Hepatocyte (in vitro differentiated cells): Measurements from ENCODE around the gene ANKRD11.

Experiments
- EZH2 ChIP-seq: fragments of 200-600 bp; sonication (generic); IDR thresholded peaks from 2 replicates; pipeline ENCODE4 v1.6.1; 2016; ENCODE audit warnings: antibody characterized with exemption, mild to moderate bottlenecking, borderline replicate concordance
- EZH2phosphoT487 ChIP-seq: fragments of 200-600 bp; sonication (generic); IDR thresholded peaks from one replicate; pipeline ENCODE4 v1.6.1; 2018; ENCODE audit warnings: antibody characterized with exemption, mild to moderate bottlenecking, low read depth, moderate library complexity; ENCODE audit not compliant: unreplicated experiment, severe bottlenecking
- TF ChIP-seq, protein P1 (sequence below): fragments of 200-600 bp; sonication (generic); IDR thresholded peaks from 2 replicates; pipeline ENCODE4 v1.5.1; 2016; ENCODE audit warnings: antibody characterized with exemption, mild to moderate bottlenecking; ENCODE audit not compliant: poor library complexity

DNA sequence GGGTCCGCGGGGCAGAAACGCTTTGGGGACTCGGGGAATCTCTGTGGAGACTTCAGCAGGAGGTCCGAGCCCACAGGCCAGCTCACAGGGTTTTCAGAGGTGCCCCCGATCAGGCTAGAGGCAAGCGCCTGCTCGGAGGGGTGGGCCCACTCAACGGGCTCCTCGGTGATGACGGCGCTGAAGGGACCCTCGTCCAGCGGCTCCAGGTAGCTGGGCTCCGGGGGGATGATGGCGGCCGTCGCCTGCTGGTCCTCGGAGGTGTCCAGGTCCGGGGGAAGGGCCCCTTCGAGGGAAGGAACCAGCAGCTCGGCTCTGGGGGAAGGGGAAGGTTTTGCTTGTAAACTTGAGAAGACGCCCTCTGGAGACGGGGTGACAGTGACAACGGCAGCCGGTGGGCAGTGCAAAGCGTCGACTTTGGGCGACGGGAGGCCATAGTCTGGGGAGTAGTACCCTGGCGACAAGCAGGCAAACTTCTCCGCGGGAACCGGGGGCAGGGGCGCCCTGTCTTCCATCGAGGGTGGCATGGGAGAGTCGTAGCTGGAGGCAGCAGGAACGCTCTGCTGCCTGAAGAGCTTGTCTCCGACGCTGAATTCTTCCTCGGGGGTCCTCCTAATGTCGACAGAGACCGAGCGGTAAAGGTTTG, 209.7 kb downstream of the ANKRD11 start:
- TF ChIP-seq, protein P1, sequence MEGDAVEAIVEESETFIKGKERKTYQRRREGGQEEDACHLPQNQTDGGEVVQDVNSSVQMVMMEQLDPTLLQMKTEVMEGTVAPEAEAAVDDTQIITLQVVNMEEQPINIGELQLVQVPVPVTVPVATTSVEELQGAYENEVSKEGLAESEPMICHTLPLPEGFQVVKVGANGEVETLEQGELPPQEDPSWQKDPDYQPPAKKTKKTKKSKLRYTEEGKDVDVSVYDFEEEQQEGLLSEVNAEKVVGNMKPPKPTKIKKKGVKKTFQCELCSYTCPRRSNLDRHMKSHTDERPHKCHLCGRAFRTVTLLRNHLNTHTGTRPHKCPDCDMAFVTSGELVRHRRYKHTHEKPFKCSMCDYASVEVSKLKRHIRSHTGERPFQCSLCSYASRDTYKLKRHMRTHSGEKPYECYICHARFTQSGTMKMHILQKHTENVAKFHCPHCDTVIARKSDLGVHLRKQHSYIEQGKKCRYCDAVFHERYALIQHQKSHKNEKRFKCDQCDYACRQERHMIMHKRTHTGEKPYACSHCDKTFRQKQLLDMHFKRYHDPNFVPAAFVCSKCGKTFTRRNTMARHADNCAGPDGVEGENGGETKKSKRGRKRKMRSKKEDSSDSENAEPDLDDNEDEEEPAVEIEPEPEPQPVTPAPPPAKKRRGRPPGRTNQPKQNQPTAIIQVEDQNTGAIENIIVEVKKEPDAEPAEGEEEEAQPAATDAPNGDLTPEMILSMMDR: no peak
- TF ChIP-seq EZH2 (no peak), EZH2phosphoT487 (no peak)
